Measurements from ENCODE around the gene PDCD10. TPM values are rescaled to one million over a fixed set of nuclear protein-coding genes. Genes with fewer than 3 reads are reported as not detected.

PDCD10 gene
- total and polyA plus RNA-seq, 8 donors, result 45.0 to 65.7 (median 58.0) TPM

DNA sequence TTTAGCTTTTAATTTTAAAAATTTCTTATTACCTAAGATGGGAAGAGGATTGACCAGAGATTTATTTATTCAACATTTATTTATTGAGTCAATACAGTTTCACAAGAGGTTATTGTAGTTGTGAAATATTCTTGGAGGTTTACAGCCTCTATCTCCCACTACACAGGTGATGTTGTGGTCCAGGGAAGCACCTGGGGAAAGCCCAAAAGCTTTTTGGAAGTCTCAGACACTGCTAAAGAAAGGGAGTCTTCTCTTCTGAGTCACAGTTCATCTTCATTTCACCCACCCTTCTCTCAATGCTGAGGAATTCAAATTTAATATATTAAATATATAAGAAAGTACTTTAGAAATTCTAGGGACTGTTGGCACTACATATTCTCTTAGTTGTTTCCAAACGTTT lies 42.7 kb upstream of the PDCD10 start:
- DNase-seq, result no peak
- TF ChIP-seq, protein P1, sequence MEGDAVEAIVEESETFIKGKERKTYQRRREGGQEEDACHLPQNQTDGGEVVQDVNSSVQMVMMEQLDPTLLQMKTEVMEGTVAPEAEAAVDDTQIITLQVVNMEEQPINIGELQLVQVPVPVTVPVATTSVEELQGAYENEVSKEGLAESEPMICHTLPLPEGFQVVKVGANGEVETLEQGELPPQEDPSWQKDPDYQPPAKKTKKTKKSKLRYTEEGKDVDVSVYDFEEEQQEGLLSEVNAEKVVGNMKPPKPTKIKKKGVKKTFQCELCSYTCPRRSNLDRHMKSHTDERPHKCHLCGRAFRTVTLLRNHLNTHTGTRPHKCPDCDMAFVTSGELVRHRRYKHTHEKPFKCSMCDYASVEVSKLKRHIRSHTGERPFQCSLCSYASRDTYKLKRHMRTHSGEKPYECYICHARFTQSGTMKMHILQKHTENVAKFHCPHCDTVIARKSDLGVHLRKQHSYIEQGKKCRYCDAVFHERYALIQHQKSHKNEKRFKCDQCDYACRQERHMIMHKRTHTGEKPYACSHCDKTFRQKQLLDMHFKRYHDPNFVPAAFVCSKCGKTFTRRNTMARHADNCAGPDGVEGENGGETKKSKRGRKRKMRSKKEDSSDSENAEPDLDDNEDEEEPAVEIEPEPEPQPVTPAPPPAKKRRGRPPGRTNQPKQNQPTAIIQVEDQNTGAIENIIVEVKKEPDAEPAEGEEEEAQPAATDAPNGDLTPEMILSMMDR (IDR thresholded peaks at IDR 0.05), result no peak
- no peak overlapping the region for H3K27ac ChIP-seq
- no peaks in the 10 kb centered on the region for H3K36me3 ChIP-seq
- H3K9me3 ChIP-seq, result peaks cover 0 to 8% of the 10 kb centered on the region in 2 donors
- ATAC-seq, result no peak
- no peaks in the 10 kb centered on the region for H3K27me3 ChIP-seq
- intact Hi-C loops (cut with DNase I), result no loop called here
- no peak overlapping the region for H3K4me3 ChIP-seq
- H3K4me1 ChIP-seq, result no peaks in the 10 kb centered on the region

DNA sequence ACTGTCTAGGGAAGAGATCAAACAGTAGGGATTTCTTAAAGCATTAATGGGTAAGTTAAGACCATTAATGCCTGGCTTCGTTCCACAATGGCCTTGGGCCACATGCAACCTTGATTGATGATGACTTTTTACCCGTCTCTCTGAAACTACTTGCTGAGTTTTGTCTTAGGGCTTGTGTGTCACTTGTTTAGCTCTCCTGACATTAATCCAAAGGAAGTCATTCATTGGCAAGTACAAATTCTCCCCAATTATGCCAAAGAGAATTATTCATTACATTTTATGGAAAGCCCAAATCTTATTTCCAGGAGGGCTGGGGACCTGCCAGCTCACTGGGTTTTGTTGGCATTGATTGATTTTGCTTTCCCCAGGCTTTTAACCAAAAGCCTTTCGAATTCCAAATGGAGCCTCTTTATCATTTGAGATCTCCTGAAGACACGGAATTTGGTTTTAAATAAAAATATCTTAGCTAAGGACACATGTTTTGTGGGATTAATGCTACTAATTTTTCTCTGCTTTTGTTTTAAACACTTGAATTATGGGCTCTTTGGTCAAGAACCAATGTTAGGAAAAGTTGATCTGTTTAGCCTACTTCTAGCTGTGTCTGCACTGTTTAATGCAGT lies 41.5 kb upstream of the PDCD10 start:
- Histone ChIP-seq H3K27me3 (no peaks in the 10 kb centered on the region), H3K4me3 (no peak overlapping the region), H3K4me1 (no peaks in the 10 kb centered on the region), H3K9me3 (peaks cover 0 to 8% of the 10 kb centered on the region in 2 donors), H3K36me3 (no peaks in the 10 kb centered on the region), H3K27ac (no peak overlapping the region)
- no peak for DNase-seq
- no peak for ATAC-seq
- intact Hi-C loops (cut with DNase I), result no loop called here
- TF ChIP-seq, protein P1 (IDR thresholded peaks at IDR 0.05), result no peak

DNA sequence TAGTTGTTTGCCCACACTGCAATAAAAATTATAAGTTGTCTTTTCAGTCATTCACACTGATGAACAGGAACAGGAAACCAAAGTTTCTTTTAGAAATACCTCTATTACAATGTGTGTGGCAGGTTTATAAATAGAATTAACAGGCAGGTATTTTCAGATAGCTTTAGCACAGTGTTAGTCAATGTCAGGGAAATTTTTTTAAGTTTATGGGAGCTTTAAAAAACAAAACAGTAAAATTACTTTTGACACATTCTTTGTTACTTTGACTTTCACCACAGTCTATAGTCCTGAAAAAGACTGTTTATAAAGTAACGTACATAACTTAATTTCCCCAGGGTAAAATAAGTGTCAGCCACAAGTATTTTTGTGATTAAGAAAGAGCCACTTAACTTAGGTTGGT lies 38.9 kb upstream of the PDCD10 start:
- TF ChIP-seq, protein P1 (IDR thresholded peaks at IDR 0.05), result no peak
- Histone ChIP-seq H3K27me3 (no peaks in the 10 kb centered on the region), H3K4me3 (no peak overlapping the region), H3K27ac (no peak overlapping the region), H3K36me3 (no peaks in the 10 kb centered on the region), H3K4me1 (no peaks in the 10 kb centered on the region), H3K9me3 (peaks cover 0 to 8% of the 10 kb centered on the region in 2 donors)
- intact Hi-C loops (cut with DNase I), result no loop called here
- no peak for DNase-seq
- ATAC-seq, result no peak

DNA sequence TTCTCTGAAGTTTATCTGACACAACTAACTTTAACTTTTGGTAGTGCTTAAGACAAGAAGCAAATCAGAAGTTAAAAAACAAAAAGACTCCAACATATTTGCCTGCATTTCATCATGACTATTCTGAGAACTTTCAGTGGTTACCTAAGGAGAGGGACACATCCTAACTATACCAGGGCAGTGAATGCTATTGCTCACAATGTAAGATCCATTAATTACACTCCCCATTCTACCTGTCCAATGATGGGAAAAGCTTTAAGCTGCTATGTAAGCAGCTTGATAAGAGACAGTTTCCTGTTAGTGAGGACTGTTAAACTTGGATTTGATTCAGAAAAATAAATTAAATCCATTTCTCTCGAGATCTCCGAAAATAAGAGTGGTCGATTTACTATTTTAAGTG lies 38.3 kb upstream of the PDCD10 start:
- no peak for DNase-seq
- no peaks in the 10 kb centered on the region for H3K4me1 ChIP-seq
- H3K27ac ChIP-seq, result no peak overlapping the region
- TF ChIP-seq, protein P1 (IDR thresholded peaks at IDR 0.05), result no peak
- H3K4me3 ChIP-seq, result no peak overlapping the region
- H3K36me3 ChIP-seq, result no peaks in the 10 kb centered on the region
- H3K27me3 ChIP-seq, result no peaks in the 10 kb centered on the region
- H3K9me3 ChIP-seq, result peaks cover 0 to 5% of the 10 kb centered on the region in 2 donors
- intact Hi-C loops (cut with DNase I), result no loop called here
- no peak for ATAC-seq

DNA sequence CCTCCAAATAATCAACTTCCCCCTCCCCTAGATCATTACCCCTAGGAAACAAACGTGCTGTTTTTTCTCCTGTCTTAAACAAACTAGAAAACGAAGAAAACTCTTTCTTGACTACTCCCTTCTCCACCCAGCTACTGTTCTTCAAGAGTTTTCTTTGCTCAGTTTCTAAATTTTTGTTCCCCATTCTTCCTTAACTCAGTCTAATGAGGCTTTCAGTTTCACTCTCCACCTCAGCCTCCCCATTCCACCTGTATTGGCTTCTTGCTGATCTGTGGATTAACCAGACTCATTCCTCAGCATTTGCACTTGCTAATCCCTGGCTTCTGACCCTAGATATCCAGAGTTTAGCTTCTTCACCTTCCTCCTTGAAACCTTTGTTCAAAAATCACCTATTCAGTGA lies 27.6 kb upstream of the PDCD10 start:
- Histone ChIP-seq H3K9me3 (peaks cover 0 to 9% of the 10 kb centered on the region in 2 donors), H3K36me3 (no peaks in the 10 kb centered on the region), H3K27ac (no peak overlapping the region), H3K4me1 (no peaks in the 10 kb centered on the region), H3K27me3 (no peaks in the 10 kb centered on the region), H3K4me3 (no peak overlapping the region)
- DNase-seq (no peak), ATAC-seq (no peak)
- TF ChIP-seq, protein P1 (IDR thresholded peaks at IDR 0.05), result no peak
- intact Hi-C loops (cut with DNase I), result no loop called here
